HCT116 (cell line): ENCODE results near the gene CCBE1.

Experiments used
- EZH2 ChIP-seq: fragments of 200-600 bp; sonication (generic); IDR thresholded peaks from 2 replicates; pipeline ENCODE4 v1.6.1; 2017; ENCODE audit warnings: antibody characterized with exemption, mixed run types
- TF ChIP-seq, protein P1 (sequence below): IDR thresholded peaks from 2 replicates; pipeline ENCODE4 v1.6.1; 2012
- TF ChIP-seq, protein P2 (sequence below): IDR thresholded peaks from 2 replicates; pipeline ENCODE4 v1.6.1; 2011; ENCODE audit warnings: mild to moderate bottlenecking, low read length, moderate library complexity; ENCODE audit not compliant: insufficient replicate concordance; ENCODE audit errors: extremely low read depth
- TF ChIP-seq, protein P3 (sequence below), 3 experiments: fragments of 200-600 bp in 1 of 3; sonication (generic) in 1 of 3; IDR thresholded peaks in 2 of 3; conservative IDR thresholded peaks in 1 of 3; 2 replicates each; pipeline ENCODE4 v1.5.1; 2012 to 2017; ENCODE audit warnings: low read depth in 2 of 3, low read length in 2 of 3, antibody characterized with exemption in 1 of 3, borderline replicate concordance in 1 of 3, control low read depth in 1 of 3, mild to moderate bottlenecking in 1 of 3, mixed read lengths in 1 of 3, mixed run types in 1 of 3, moderate library complexity in 1 of 3; ENCODE audit not compliant: insufficient read depth in 1 of 3

GRCh38 chr18:59553273-59553870 lies 143.9 kb downstream of the CCBE1 start:
- TF ChIP-seq, protein P1, sequence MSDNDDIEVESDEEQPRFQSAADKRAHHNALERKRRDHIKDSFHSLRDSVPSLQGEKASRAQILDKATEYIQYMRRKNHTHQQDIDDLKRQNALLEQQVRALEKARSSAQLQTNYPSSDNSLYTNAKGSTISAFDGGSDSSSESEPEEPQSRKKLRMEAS, result no peak
- TF ChIP-seq EZH2, result no peak
- TF ChIP-seq, protein P2, sequence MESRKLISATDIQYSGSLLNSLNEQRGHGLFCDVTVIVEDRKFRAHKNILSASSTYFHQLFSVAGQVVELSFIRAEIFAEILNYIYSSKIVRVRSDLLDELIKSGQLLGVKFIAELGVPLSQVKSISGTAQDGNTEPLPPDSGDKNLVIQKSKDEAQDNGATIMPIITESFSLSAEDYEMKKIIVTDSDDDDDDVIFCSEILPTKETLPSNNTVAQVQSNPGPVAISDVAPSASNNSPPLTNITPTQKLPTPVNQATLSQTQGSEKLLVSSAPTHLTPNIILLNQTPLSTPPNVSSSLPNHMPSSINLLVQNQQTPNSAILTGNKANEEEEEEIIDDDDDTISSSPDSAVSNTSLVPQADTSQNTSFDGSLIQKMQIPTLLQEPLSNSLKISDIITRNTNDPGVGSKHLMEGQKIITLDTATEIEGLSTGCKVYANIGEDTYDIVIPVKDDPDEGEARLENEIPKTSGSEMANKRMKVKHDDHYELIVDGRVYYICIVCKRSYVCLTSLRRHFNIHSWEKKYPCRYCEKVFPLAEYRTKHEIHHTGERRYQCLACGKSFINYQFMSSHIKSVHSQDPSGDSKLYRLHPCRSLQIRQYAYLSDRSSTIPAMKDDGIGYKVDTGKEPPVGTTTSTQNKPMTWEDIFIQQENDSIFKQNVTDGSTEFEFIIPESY, result no peak
- TF ChIP-seq, protein P3, sequence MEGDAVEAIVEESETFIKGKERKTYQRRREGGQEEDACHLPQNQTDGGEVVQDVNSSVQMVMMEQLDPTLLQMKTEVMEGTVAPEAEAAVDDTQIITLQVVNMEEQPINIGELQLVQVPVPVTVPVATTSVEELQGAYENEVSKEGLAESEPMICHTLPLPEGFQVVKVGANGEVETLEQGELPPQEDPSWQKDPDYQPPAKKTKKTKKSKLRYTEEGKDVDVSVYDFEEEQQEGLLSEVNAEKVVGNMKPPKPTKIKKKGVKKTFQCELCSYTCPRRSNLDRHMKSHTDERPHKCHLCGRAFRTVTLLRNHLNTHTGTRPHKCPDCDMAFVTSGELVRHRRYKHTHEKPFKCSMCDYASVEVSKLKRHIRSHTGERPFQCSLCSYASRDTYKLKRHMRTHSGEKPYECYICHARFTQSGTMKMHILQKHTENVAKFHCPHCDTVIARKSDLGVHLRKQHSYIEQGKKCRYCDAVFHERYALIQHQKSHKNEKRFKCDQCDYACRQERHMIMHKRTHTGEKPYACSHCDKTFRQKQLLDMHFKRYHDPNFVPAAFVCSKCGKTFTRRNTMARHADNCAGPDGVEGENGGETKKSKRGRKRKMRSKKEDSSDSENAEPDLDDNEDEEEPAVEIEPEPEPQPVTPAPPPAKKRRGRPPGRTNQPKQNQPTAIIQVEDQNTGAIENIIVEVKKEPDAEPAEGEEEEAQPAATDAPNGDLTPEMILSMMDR (IDR thresholded peaks at IDR 0.05 in 2 of 3, conservative IDR thresholded peaks at IDR 0.05 in 1 of 3; ENCODE audit: borderline replicate concordance in 1 of 3, insufficient read depth in 1 of 3, low read depth in 2 of 3, low read length in 2 of 3), result no peak
